ENCODE data around the gene DET1.
"Not testable (repeated sequence)": the region's sequence is repeated elsewhere in the genome, so short reads cannot be mapped to it uniquely, and the experiment has no call there.

The DET1 gene

DNA sequence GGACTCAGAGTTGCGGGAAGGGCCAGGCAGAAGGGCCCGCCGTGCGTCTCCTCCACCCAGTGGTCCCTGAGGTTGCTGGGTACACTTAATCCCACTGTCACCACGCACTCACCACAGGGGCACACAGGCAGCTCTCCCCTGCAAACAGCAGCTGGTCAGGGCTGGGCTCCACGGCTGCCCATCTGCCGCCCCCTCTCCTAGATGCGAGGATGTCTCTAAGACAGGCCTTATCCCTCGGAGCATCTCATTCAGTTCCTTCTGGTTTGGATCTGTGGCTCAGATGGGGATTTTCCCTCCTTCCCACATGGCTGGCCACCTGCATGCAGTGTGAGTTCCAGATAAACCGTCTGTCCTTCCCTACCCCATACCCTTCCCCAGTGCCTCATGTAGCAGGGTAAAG, 52.6 kb downstream of the DET1 start:
- DNase-seq: no peak

DNA sequence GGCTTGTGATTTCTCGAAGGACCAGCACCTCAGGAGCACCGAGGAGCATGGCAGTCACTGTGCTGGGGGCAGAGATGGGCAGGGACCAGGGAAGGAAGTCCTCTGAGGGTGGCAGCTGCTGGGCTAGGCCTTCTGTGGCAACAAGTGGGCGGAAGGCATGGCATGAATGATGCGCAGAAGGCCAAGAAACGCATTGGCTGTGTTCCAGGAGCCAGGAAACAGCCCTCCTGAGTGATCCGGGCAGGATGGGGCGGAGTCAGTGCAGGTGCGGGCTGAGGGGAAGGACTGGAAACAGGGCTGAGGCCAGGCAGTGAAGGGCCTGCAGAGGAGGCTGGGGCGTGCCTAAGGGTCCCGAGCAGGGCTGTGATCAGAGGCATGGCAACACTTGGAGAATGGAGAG, 55.3 kb downstream of the DET1 start:
- DNase-seq: no peak

DNA sequence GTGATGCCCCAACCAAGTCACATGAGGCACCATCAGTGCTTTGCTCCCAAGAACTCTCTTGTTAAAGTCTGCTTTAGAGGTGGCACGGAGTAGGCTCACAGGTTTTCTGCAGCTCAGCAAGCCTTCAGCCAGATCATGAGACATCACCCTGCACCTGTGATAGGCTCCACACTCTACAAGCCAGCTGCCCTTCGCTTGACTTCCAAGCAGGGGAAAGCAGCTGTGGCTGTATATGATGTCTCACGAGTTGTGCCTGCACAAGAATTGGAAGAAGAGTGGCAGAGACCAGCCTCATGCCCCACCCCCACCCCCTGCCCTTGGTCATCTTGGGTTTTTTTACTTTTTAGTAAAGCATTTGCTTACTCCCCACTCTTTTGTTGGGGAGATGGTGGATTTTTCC, 56.4 kb downstream of the DET1 start:
- DNase-seq: no peak

DNA sequence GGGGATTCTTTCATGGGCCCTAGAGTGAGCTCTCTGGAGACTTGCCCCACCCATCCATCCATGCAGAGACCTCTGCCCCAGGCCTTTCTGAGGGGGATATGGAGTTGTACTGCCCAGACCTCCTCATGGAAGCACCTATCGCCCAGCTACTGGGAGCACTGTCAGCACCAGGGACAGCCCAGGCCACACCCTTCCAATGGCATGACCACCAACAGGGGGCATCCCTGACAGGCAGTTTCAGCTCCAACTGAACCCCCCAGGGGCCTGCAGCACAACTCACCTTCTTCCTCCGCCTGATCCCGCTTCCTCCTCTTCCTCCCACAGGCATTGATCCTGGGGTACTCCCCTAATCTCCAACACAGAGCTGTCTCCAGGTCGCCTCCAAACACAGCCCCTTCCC, 57.2 kb downstream of the DET1 start:
- DNase-seq: no peak

DNA sequence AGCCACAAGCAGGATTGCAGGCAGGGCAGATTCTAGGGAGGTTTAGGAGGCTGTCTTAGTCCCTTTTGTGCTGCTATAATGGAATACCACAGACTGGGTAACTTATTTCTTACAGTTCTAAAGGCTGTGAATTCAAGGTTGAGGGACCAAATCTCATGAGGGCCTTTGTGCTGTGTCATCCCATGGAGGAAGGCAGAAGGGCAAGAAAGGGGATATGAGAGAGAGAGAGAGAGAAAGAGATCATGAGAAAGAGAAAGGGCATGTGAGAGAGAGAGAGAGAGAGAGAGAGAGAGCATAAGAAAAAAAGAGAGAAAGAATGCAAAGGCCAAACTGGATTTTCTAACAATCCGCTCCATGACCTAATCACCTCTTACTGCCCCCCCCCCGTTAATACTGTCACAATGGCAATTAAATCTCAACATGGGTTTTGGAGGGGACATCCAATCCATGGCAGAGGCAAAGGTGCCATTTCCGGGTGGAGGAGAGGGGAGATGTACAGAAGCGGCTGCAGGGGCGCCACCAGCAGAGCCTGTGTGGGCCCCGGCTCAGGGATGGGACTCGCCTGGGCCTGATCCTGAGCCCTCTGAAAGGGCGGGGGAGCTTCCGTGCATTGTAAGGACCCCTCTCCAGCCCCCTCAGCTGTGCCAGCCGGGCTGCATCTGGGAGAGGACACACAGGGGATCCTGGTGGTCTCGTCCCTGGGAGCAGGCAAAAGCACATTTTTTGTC, 58.5 kb downstream of the DET1 start:
- DNase-seq: no peak

DNA sequence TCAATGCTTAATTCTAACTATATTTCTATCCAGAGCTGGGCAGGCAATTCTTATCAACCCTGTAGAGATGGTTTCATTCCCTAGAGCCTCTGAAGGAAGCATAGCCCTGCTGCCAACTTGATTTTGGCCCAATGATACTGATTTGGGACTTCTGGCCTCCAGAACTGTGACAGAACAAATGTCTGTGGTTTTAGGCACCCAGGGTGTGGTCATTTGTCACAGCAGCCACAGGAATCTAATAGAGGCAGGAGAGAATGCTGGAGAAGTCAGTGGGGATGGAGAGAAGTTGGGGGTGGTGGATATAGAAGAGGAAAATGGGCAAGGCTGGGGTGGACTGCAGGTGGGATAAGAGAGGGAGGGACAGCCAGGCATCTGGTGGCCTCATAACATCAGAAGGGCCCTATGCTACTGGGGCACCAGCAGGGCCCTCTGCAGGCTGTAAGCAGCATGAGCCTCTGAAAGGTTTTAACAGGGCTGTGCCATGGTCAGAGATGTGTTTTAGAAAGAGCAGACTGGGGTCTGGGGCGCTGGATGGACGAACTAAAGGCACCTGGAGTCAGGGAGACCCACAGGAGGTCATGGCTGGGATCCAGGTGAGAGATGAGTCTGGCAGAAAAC, 59.2 kb downstream of the DET1 start:
- DNase-seq: no peak

DNA sequence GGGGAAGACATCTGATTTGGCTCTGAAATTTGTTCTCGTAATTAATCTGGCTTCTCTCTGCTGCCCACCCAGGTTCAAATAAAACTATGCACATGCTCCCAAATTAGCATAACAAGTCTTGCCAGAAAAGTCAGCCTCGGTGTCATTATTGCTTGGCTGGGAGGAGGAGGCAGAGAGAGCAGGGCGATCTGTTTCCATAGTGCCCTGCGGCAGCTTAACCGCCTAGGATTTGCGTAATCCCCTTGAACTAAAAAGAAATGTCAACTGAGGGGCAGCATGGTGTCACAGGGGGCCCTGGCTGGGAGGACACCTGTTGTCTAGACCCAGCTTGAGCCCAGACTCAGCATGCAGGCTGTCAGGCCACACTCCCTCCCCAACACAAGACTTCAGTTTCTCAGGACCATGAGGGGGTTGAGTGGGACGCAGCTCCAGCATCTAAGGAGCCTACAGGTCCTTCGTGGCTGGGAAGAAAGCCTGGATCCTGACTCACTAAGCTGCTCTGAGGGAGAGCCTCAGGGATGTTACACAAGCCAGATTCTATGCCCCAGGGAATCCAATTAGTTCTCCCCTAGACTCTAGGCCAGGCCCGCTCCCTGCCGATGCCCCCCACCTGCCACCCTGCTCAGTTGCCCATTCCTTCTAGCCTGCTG, 61.7 kb downstream of the DET1 start:
- DNase-seq: no peak

DNA sequence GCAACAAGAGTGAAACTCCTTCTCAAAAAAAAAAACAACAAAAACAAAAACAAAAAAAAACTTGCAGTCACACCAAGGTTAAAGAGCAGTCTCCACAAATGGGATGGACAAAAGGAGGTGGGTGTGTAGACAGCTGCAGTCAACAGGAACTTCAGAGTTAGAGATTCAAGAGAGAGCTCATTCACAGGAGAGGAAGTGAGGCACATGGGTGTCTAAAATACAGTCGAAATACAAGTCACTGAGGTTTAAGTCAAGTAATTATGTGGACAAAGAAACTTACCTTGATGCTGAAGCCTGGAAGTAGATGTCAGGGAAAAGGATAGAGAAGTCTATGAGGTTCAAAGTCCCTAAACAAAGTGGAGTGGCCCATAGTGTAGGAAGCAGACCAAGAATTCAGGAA, 64.2 kb downstream of the DET1 start:
- peak; percentile 11 to 39 for DNase-seq

DNA sequence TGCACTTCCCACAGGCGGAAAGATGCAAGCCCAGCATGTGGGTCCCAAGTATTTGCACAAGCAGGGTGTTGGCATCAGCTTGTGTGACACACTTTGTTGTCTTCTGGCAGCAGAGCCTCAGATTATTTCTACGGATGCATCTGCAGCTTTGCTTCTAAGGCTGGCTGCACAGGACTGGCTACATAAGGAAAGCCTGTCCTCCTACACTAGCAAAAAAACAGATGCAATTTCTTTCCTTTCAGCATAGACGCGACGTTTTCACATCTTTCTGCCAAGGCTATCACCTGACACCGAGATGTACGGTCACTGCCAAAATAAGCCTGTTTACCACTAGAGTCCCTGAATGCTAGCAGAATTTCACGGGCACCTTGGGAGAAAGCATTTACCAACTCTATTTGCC, 65.5 kb downstream of the DET1 start:
- DNase-seq: no peak

DNA sequence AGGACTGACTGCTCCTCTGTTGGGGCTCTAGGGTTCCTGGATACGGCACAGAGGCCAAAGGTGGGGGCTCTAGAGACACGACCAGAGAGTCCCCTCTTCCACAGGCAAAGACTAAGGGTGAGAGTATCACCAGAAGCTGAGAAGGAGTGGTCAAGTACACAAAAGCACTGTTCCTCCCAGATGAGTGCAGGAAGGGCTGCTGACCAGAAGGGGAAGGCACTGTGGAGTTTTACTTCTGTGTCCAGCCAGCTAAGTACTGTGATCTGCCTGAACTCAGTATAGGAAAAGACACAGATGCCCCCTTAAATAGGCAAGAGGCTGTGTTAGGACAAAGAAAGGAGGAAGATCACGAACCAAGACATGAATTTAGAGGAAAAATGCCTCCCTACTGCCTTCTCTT, 67.3 kb downstream of the DET1 start:
- no peak for DNase-seq

DNA sequence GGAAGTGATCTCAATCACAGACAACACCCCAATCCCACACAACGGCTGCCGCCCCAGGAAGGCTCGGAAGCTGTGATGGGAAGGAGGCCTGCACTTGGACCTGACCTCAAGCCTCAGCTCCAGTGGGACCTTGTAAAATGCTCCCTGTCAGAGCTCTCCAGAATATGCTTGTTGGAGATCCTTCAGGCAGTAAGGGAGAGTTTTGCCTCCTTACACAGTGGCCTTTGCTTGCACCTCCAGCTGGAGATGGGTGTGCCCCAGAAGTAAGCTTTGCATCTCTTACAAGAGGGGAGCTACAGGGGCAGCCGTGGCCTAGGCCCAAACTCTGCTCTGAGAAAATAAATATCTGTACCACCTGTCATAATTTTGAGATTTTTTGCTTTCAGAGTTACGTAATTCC, 68.6 kb downstream of the DET1 start:
- DNase-seq: no peak

DNA sequence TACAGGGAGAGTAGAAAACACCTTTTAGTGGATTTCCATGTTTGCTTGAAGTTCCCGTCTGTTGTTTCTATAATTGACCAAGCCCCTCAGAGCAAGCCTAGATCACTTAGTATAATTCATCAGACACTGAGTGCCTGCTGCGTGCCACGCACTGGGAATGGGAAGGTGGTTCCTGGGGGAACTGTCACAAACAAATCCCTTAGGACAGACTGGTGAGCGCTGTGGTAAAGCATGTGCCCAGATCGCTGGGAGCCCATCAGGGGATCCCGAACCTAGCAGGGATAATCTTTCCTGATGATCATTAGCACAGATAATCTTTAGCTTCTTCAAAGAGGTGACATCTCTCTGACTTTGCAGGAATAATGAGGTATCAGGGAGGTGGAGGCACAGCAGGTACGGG, 69.4 kb downstream of the DET1 start:
- no peak for DNase-seq

DNA sequence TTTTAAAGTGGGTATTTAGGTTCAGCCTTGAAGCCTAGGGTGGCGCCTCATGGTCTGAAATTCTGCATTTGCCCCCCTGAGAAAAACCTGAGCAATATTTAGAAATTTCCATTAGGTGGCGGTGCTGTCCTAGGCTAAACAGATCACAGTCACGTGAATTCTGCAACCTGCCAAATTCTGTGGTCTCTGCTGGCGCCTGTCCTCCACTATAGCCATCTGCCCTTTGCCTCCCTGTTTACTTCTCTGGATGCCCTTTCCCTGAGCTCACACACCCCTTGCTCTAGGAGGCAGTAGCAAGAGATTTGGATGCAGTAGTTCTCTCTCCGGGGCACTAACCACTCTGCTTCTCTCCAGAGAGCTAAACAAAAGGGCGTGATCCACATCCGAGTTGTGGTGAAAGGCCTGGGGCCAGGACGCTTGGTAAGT, 69.8 kb downstream of the DET1 start:
- DNase-seq: peak; percentile 17 to 31

DNA sequence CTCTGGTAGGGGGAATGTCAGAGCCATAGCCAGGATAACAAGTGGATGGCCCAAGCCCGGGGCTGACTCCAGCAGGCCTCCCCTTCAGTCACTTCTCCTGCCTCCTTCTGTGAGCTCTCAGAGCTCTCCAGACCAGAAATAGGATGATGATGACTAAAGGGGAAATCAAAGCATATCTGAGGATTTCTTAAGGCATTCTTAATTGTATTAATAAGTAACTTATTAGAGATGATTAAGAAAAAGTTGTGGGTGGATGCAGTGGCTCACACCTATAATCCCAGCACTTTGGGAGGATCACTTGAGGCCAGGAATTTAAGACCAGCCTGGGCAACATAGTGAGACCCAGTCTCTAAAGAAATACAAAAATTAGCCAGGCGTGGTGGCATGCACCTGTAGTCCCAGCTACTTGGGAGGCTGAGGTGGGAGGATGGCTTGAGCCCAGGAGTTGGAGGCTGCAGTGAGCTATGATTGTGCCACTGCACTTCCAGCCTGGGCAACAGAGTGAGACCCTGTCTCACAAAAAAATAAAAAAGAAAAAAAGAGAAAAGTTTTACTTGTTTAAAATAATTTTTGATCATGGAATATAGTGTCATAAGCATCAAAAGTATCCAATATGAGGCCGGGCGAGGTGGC, 72.7 kb downstream of the DET1 start:
- not testable (repeated sequence) for DNase-seq

DNA sequence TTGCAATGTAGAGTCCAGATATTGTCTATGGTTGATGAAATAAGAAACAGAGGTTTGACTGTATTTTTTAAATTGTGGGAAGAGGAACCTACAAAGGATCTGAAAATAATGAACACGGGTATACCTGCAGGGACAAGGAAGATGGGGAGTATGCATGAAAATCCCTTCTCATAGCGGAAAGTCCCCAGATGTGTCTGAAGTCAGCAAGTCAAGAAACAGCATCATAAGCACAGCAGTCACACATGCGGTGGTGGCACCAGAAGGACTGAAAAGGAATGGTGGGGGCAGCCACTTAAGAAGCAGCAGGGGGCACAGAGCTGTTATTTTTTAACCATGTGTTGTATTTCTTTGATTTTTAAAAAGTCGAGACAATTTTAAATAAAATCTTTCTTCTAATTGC, 74.3 kb downstream of the DET1 start:
- DNase-seq: no peak

DNA sequence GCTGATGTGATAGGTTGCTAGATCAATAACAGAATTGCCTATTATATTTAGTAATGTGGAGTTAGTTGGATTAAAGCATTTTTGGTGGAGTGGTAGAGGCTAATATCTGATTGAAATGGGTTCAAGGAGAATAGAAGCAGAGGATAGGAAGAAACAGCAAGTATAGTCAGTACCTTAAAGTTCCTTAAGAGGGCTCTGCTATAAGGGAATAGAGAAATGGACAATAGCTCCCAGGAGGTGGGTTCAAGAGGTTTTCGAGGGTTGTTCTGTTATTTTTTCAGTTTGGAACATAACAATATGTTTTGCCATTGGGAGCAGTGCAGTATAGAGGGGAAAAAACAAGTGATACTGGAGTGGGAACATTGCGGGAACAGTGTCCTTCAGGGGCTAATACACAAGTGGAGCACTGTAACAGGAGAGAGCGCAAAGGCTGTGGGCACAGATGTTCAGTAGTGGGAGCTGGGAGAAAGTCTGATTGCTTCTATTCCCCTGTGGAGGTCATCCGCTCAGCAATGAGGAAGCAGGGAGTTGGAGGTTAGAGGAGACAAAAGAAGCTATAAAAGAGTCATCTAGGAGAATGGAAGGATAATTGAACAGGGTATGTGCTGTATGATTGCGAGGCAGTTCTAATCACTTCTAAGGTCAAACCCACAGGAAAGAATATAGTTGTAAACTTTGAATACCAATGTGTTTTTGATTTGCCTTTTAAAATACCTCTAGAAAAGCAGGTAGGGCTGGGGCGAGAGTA, 75.7 kb downstream of the DET1 start:
- DNase-seq: no peak

DNA sequence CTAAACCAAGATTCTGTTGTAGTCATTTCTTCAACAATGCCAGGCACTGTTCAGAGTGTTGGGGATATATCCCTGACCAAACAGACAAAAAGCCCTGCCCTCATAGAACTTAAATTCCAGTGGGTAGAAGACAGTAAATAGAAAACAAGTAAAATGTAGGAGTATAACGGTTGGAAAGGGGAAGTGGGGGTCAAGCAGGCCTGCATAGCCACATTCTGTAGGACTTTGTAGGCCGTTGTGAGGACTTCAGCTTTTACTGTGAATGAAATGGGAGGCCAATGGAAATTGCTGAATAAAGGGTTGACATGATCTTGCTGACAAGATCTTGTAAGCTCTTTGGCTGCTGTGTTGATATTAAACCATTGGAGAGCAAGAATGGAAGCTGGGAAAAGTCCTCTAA, 77.2 kb downstream of the DET1 start:
- no peak for DNase-seq

DNA sequence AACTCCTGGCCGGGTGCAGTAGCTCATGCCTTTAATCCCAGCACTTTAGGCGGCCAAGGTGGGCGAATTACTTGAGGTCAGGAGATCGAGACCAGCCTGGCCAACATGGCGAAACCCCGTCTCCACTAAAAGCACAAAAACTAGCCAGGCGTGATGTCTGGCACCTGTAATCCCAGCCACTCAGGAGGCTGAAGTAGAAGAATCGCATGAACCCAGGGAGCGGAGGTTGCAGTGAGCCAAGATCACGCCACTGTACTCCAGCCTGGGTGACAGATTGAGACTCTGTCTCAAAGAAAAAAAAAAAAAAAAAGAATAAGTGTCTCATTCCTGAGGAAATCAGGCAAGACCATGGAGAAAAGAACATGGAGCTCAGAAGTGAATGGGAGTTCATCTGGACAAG, 77.8 kb downstream of the DET1 start:
- not testable (repeated sequence) for DNase-seq

DNA sequence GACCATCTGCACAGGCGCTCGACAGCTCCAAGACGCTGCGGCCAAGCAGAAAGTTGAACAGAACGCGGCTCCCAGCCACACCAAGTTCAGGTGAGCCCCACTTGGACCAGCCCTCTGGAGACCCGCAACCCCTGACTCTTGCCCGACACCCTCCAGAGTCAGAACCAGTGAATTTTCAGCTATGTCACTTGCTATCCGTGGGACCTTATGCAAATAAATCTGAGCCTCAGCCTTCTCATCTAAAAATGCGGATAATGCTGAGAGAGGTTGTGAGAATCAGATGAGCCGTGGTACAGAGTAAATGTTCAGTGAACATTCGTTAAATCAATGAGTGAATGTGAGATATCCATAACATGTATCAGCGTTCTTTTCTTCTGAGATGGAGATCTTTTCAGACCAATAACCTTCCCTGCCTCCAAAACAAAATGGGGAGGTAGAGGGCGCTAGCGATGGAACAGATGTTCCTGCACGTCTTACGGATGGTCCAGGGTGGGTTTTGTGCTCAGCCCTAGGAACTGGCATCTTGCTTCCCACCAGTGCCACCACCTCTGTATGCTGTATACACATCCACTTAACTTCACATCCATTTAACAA, 78.4 kb downstream of the DET1 start:
- no peak for DNase-seq

DNA sequence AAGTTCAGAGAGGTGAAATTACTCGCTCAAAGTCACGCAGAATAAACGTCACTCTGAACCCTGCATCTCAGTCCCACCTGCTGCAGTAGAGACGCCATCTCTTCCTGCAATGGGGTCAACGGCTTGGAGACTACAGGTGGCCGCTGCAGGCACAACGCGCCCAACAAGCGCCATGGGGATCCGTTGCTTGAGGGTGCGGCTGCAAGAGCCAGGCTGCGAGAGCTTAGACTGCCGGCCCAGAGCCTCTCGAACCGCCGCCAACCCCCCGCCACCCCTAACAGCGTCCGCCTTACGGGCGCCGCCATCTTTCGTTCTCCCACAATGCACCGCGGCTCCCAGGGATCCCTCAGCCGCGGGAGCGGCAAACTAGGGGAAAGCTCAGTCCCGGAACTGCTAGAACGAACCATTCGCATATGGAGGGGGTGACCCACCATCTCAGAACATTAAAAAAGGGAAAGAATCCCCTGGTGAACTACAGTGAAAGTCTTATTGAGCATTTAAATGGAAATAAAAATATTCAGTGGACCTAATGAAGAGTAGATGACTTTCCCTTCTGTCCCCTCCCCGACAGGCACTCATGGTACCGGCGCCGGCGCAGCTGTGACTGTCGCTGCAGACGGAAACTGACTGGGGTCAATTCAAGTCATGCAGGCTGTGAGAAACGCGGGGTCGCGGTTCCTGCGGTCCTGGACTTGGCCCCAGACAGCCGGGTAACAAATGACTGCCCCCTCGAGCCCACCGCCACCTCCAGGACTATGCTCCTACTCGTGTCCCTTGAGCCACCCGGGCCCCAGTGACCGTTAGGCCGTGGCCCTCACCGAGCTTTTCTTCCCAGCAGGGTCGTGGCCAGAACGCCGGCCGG, 79.2 kb downstream of the DET1 start, which contains the start of the genes MRPL46 and MRPS11:
Gene MRPL46 (minus strand): TSS at position 316 of the 862 bp plus-strand sequence. CDS start 11 bp downstream, at position 305.
Gene MRPS11 (plus strand): TSS at position 636 of the 862 bp plus-strand sequence. CDS start 10 bp downstream, at position 646.
- DNase-seq: peak; percentile 90

DNA sequence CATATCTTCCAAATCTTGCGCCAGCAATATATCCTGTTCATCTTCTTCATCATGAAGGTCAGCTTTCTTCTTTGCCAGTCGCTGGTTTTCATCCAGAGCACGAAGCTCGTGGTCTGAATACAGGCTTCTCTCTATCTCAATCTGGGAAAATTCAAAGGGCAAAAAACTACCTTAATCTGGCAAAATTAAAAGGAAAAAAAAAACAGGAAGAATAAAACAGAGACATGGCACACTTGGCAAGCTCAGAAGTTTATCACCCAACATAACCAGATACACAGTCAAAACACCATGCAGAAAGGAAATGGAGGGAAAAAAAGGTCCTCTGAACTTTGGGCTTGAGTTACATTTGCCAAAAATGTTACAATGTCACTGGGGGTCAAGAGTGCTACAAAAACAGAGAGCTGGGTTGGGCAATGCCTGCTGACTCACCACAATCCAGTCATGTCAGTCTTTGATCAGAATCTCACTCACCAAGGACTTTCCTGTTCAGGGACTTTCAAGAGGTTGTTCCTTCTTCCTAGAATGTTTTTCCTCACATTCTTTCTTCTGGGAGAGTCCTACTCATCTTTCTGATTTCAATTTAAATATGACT, 80.8 kb downstream of the DET1 start:
- peak; percentile 25 to 48 for DNase-seq

All from inflammatory macrophage (primary cell).